Raji (cell line): Measurements from ENCODE around the gene CCR4.

Source experiments
- POLR2A ChIP-seq: IDR thresholded peaks from 2 replicates; pipeline ENCODE4 v1.6.1; 2011; ENCODE audit warnings: low read depth, low read length, control low read depth; ENCODE audit not compliant: insufficient read depth

The CCR4 gene

DNA sequence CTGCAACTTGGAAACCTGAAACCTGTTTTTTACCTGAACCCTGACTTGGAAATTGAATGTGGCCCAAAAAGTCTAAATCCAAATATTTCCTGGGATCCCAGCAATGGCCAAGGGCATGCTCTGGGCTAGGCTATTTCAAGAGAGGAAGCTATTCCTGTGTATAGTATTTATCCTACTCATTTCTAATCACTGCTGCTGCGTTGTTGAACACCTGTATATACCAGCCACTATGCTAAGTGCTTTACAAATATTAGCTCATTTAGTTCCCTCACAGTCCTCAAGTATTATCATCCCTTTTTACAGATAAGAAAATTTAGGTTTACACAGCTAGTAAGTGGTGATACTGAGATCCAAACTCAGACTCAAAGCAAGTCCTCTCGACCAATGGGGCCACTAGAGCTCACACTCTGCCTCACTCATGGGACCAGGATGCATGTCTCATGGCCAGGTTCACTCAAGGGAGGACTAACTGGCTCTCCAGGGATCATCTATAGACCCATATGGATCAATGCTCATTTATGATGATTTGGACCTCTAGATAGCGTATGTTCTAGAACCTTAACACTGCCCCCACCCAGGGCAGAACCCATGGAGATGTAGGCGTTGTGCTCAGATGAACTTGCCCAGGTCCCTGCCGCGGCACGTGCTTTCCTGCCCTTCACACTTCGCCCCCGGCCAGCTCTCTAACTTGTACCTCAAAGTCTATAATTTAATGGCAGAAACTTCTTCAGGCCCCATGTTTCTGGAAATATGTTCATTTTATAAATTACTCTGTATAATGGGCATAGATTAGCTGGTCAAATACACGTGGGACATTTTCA, 2.6 kb upstream of the CCR4 start:
- TF ChIP-seq POLR2A = no peak

DNA sequence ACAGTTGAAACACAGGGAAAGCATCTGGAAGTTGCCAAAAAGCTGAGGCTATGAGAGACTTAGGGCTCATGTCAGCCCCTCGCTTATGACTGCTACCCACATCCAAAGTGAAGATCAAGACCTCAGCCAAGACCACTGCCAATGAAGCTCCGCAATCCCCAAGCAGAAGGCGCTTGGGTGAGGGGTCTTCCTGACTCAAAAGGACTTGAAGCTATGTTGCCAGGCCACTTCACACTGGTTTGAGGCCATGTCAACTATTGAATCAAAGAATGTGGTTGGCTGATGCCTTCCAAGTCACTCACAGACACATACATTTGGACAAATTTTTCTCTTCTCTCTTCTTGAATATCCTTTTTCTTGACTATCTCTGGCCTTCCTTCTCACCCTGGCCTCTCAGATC, 928 bp upstream of the CCR4 start:
- TF ChIP-seq POLR2A = no peak

DNA sequence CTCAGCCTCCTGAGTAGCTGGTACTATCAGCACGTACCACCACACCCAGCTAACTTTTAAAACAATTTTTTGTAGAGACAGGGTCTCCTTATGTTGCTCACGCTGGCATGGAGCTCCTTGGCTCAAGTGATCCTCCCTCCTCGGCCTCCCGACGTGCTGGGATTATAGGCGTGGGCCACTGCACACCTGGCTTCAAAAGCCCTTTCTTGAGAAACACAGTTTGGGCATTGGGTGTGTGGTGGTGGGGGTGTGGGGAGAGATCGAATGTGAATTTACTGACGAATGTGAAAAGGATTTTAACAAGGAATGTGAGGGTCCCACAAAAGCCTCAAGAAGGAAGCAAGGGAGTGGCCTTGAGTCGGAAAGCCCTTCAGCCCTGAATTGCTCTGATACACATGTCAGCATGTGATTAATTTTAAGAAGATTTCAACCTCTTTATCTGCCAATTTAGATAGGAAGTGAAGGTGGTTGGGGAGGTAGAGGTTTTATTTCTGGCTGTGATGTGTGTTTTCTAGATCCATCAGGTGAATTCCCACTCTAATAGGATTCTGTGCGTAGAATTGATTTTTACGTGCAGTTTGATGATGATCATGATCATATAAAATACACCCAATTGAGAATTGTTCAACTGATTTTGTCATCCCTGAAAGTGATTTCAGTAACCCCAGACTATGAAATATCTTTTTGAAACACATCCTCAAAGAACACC, 1.1 kb downstream of the CCR4 start:
- no peak for TF ChIP-seq POLR2A

DNA sequence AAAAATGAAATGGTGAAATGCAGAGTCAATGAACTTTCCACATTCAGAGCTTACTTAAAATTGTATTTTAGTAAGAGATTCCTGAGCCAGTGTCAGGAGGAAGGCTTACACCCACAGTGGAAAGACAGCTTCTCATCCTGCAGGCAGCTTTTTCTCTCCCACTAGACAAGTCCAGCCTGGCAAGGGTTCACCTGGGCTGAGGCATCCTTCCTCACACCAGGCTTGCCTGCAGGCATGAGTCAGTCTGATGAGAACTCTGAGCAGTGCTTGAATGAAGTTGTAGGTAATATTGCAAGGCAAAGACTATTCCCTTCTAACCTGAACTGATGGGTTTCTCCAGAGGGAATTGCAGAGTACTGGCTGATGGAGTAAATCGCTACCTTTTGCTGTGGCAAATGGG, 3.1 kb downstream of the CCR4 start:
- no peak for TF ChIP-seq POLR2A

DNA sequence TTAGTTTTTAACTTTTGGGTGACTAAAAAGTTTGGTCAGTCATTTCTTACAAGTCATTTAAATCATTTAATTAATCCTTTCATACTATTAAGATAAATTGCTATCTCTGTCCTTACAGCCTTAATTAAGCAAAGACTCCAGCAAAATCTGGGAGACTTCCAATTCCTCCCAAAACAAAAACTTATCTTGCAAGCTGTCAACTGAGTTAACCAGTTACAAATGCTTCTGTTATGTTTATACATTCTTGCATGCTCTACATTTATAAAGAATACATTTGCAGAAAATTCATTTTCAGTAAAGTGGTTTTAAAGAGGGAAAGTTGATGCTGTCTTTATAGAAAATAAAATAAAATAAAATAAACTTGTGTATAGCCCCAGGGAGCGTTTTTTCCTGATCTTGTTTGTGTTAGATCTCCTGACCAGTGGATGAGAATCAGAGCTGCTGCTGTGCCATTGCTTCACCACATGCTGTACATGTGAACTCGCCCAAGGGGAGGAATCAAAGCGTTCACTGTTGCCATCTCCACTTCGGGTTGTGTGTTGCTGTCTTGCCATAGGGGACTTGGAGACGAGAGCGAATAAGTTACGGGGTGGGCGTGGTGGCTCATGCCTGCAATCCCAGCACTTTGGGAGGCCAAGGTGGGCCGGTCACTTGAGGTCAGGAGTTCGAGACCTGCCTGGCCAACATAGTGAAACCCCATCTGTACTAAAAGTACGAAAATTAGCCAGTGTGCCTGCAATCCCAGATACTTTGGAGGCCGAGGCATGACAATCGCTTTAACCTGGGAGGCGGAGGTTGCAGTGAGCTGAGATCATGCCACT, 5.5 kb downstream of the CCR4 start:
- TF ChIP-seq POLR2A = no peak

DNA sequence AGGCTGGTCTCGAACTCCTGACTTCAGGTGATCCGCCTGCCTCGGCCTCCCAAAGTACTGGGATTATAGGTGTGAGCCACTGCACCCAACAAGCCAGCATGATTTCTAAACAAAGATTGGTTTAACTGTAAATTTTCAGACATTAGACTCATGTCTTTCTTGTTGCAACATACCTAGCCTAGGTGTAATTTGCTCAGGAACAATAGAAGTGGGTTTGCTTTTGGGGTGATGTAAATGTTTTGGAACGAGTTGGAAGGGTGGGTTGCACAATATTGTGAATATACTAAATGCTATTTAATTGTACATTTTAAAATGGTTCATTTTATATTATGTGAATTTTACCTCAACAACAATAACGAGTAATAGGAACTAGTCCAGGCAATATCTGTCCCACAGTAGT, 7.1 kb downstream of the CCR4 start:
- TF ChIP-seq POLR2A = no peak

DNA sequence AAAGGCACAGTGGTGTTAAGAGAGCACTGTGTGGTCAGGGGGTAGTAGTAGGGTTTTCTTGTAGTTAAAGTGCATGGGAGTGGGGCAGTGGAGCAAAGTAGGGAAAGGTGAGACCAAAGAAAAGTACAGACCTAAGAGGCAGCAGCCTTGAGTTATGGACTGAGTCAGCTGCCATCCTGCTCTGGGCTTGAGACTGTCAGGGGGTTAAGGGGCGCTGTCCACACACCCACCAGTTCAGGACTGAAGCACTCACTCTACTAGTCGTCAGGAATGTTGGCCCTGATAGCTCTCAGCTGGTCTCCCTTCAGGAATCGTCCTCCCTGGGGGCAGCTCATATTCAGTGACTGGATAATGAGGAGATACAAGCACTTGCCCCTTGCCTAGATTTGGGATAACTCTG, 7.9 kb downstream of the CCR4 start:
- no peak for TF ChIP-seq POLR2A

DNA sequence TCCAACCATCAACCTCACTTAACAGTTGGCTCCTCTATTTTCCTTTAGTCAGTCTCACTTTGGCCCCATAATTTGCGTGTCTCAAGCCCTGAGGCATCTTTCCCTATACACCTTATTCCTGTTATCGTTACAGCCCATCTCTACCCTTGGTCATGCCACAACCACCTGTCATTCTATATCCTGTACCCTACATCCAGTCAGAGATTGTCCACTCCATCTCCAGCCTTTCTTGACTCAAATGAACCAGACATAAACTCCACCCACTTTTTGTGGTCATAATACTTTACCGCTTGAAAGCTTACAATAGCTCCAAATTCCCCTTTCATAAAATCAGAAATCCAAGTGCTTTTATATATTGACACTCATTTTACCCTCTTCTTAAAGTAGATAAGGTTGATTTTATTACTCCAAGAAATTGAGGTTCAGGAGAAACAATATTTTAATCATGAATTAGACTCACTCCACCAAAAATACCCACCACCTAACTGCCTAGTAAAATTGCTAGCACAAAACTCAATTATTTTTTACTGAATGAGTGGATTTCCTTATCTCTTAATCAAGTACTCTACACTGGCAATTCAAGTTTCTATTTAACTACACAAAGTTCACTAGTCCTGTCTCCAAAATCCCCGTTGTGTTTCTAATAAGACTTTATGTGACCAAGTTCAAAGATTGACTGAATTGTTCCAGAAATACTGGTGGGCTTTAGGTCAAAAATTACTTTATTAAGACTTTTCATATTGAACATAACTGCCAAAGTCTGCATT, 9.1 kb downstream of the CCR4 start:
- no peak for TF ChIP-seq POLR2A

DNA sequence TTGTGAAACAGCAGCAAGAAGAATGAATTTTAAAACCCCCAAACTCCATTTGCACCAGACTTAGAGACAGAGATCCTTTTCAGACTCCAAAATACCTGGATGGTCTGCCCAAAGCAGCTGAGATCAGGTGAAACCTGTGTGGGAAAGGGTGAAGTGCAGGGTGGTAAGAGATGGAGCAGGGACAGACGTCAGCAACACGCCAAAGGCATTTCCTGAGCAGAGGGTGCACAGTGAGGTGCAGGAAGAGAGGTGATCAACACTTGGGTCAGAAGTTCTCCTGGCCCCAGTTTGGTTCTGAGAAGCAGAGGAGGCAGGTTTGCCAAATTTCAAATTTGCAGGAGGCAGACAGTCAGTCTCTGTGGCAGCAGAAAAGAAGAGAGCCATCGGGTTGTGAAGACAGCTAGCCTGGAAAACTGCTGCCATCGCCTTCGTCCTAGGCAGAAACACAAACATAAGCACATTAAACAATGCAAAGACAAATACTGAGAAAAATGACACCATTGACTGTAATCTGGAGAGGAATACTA, 9.8 kb downstream of the CCR4 start:
- TF ChIP-seq POLR2A = no peak

DNA sequence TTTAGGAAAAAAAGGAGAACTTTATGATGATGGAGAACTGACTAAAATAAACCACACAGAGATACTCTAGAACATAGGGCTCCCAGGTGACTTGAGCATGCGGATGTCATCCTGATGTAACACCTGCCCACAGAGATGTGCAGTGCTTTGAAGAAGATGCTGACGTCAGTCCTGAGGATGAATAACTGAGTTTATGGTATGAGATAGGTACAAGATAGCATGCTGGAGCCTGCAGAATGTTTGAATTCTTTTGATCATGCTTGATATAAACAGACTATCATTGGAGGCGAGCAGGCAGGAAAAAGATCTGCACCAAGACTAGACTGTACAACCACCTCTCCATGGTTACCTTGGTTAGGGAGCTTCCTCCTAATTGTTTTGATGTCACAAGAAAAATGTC, 12.4 kb downstream of the CCR4 start:
- no peak for TF ChIP-seq POLR2A

DNA sequence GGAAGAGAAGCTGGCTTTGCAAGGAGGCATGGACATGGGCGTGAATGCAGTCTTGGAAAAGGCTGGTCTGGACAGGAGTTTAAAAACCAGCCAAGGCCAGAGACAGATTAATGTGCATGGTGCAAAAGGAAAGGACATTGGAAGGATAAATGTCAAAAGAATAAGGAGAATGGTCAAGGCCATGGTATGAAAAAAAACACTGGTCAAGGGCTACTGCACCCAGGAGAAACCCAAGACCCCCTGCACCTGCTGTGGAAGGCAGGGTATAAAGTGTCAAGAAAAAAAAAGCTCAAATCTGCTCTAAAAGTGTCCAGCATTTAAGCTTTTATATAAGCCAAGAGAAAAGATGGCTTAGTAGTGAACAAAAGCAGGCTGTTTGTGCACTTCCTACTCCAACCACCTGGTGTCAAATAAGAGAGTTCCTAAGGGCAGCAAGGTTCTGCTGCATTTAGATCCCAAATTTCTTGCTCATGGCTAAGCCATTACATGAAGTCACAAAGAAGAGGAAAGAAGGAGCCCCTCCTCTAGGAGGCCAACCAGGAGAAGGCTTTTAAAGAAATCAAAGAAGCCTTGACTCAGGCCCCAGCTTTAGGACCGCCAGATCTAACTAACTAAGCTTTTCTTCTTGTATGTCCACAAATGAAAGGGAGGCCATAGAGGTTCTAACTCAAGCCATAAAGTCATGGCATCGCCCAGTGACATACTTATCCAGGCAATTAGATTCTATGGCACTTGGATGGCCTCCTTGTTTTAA, 16.9 kb downstream of the CCR4 start:
- no peak for TF ChIP-seq POLR2A

DNA sequence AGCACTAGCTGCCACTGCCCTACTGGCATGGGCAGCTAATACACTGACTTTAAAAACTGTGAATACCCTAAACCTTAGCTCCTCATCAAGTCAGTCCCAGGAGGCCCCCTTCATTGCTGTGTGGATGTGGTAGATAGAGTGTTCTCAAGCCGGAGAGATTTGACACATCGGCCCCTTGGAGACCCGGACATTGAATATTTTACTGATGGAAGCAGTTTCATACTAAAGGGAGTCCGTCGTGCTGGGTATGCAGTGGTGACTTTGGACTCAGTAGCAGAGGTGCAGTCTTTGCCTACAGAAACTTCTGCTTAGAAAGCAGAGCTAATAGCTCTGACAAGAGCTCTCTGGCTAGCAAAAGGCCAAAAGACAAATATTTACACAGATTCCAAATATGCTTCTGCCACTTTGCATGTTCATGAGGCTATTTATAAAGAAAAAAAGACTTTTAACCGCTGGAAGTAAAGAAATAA, 17.5 kb downstream of the CCR4 start:
- TF ChIP-seq POLR2A = no peak

DNA sequence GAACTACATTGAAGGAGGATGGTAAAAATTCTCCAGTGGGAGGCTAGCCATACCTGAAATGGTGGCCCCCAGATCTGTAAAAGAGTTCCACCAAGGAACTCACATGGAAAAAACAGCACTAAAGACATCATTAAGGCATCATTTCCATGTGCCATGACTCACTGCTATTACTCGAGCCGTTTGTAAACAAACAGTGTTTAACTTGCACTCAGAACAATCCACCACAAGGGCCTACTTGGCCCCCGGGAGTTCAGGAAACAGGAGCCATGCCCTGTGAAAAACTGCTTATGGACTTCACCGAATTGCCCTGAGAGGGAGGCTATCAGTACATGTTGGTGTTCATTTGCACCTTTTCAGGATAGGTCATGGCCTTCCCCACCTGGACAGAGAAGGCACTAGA, 18.2 kb downstream of the CCR4 start:
- no peak for TF ChIP-seq POLR2A
